Left ventricle myocardium inferior (tissue), 1 donor: ENCODE data around the gene ZNF668. TPM values are rescaled to one million over a fixed set of nuclear protein-coding genes. Genes with fewer than 3 reads are reported as not detected.
A peak's percentile ranks its signal among the peaks of the same experiment; 100 is the strongest.

Experiments used
- DNase-seq: peaks from one replicate; pipeline ENCODE4 v3.0.0-alpha.2; 2020
- H3K27ac ChIP-seq: fragments of 200-600 bp; replicated peaks from 2 replicates; pipeline ENCODE4 v1.8.0; 2021
- H3K27me3 ChIP-seq: fragments of 200-600 bp; 2 replicates; pipeline ENCODE4 v1.8.0; 2021; ENCODE audit warnings: low read depth
- H3K36me3 ChIP-seq: fragments of 200-600 bp; 2 replicates; pipeline ENCODE4 v1.8.0; 2021
- H3K4me1 ChIP-seq: fragments of 200-600 bp; 2 replicates; pipeline ENCODE4 v1.8.0; 2021
- H3K4me3 ChIP-seq: fragments of 200-600 bp; 2 replicates; pipeline ENCODE4 v1.8.0; 2021; ENCODE audit warnings: mild to moderate bottlenecking, moderate library complexity
- H3K9me3 ChIP-seq: fragments of 200-600 bp; replicated peaks from 2 replicates; pipeline ENCODE4 v1.8.0; 2021
- intact Hi-C: fragments of 100-400 bp; cut with micrococcal nuclease; formaldehyde crosslinking; loops from one replicate; pipeline ENCODE4 v1.11.0; 2022
- long read RNA-seq: library from polyadenylated mRNA; unstranded; transcript quantifications from one replicate; pipeline ENCODE4 v2.0.0, GENCODE V29; 2021
- total RNA-seq: library from RNA; stranded (reverse); fragmentation: NEBNext Ultra II Directional; extraction: Animal tissue kit (Norgen Biotek cat#: 25700); gene quantifications from one replicate; pipeline ENCODE4 v1.2.1, GENCODE V29; 2021
- TF ChIP-seq, protein P1 (sequence below): fragments of 200-600 bp; IDR thresholded peaks from 2 replicates; pipeline ENCODE4 v1.8.0; 2021; ENCODE audit warnings: antibody characterized with exemption, mild to moderate bottlenecking, borderline replicate concordance
- donor health status: DM: no; HTN: yes; CAD: no; lungs with severe emphysema.

Gene ZNF668
- total RNA-seq: 5.3 TPM
- long read RNA-seq, transcript ZNF668-201 (3 exons, 2,762 nt): major isoform, 16 of 22 reads
- long read RNA-seq, partial matches to known transcripts: 1 of 22 reads
- long read RNA-seq, other reads (novel, unspliced or antisense): 1 of 22 reads

DNA sequence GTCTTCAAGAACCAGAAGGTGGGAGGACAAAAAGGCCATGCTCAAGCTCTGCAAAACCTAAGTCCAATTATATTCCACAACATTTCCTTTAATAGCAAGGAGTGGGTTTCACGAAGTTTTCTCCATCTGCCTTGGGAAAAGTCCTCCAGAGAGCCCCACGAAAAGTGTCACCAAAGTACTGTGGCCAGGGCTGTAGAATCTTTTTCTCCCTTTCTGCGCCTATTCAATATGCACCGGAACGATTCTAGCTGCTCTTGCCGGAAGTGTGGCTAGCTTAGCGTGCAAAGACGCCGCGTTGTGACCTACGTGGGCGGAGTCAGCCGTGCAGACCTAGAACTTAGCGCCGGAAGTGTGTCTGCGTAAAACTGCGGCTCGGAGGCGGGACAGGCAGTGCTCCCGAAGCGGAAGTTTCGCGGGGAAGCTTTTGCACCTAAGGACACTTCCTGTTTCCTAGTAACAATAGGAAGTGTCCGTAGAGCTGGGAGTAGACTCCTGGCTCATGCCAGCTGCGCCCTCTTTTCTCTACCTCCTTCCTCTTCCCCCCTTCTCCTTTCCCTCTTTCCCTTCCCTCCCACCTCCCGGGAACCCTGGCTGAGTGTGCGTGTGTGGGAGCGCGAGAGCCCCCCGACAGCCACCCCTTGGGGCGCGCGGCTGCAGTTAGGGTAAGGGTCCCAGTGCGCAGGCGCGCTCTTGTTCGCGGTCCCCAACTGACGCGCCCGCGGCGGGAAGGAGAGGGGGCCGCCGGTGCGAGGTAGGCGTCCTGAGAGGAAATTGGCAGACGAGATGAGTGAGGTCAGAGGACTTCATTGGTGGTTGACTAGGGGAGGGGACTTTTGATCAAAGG is at the start of gene ZNF668, which contains the start of gene ZNF646:
Gene ZNF668 (minus strand): TSS at position 271 of the 844 bp plus-strand sequence. CDS start 9,781 bp downstream, outside the sequence.
Gene ZNF646 (plus strand): TSS at position 453 of the 844 bp plus-strand sequence. CDS start 1,903 bp downstream, outside the sequence.
- Histone ChIP-seq H3K4me3 (peak within 1 kb of the TSS; percentile 93), H3K9me3 (no peaks in the 10 kb centered on the region), H3K4me1 (peaks cover 43% of the 10 kb centered on the region), H3K27me3 (no peaks in the 10 kb centered on the region), H3K36me3 (peaks cover 32% of the 10 kb centered on the region), H3K27ac (peak within 1 kb of the TSS; percentile 92)
- TF ChIP-seq, protein P1, sequence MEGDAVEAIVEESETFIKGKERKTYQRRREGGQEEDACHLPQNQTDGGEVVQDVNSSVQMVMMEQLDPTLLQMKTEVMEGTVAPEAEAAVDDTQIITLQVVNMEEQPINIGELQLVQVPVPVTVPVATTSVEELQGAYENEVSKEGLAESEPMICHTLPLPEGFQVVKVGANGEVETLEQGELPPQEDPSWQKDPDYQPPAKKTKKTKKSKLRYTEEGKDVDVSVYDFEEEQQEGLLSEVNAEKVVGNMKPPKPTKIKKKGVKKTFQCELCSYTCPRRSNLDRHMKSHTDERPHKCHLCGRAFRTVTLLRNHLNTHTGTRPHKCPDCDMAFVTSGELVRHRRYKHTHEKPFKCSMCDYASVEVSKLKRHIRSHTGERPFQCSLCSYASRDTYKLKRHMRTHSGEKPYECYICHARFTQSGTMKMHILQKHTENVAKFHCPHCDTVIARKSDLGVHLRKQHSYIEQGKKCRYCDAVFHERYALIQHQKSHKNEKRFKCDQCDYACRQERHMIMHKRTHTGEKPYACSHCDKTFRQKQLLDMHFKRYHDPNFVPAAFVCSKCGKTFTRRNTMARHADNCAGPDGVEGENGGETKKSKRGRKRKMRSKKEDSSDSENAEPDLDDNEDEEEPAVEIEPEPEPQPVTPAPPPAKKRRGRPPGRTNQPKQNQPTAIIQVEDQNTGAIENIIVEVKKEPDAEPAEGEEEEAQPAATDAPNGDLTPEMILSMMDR: no peak
- intact Hi-C loops: loop anchor here (5.0 kb wide), 1 partner anchor 42 kb away; the partner anchor contains the start of gene STX4
- DNase-seq: peak; percentile 98

DNA sequence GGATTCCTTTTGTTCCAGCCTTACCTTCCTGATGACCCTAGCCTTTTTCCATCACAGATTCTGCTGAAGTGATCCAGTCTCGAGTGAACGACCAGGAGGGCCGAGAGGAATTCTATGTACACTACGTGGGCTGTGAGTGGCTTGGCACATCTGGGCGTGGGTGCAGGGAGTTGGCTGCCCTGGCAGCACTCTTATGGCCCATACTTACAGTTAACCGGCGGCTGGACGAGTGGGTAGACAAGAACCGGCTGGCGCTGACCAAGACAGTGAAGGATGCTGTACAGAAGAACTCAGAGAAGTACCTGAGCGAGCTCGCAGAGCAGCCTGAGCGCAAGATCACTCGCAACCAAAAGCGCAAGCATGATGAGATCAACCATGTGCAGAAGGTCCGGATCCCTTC is 46.1 kb upstream of the ZNF668 start:
- Histone ChIP-seq H3K27me3 (no peaks in the 10 kb centered on the region), H3K4me1 (peaks cover 46% of the 10 kb centered on the region), H3K27ac (peak overlapping the region; percentile 99), H3K36me3 (peaks cover 61% of the 10 kb centered on the region), H3K4me3 (no peak overlapping the region), H3K9me3 (no peaks in the 10 kb centered on the region)
- intact Hi-C loops: no loop called here
- no peak for DNase-seq
- TF ChIP-seq, protein P1: no peak

DNA sequence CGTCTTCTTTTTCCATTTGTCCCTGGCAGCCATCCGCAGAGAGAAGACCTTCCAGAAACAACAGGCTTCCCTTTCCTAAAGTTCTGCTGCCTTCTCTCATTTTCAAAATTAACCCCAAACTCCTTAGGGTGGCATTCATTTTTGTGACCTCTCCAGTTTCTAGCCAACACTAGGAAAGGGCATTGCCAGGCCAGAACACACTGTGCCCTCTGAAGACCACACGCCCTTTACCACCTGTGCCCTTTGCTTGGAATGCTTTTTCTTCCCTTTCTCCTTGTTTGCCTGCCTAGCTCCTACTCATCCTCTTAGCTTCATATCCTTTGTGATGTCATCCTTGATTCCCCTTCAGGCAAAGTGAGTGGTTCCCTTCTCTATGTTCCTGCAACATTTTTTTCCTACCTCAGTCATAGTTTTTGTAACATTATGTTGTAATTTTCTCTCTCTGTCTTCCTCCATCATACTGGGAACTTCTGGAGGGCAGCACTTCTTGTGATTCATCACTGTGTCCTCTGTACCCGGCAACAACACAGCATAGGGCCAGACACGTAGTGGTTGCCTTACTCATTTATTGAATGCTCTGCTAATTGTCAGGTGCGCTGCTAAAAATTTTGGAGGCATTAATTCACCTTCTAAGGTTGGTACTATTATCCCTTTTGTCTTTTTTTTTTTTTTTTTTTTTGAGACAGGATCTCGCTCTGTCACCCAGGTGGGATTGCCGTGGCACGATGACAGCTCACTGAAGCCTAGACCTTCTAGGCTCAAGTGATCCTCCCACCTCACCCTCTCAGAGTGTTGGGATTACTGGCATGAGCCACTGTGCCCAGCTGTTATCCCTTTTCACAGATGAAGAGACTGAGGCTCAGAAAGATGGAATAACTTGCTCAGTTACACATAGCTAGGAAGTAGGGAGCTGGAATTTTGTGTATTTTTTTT is 44.4 kb upstream of the ZNF668 start:
- intact Hi-C loops: no loop called here
- H3K27me3 ChIP-seq: no peaks in the 10 kb centered on the region

DNA sequence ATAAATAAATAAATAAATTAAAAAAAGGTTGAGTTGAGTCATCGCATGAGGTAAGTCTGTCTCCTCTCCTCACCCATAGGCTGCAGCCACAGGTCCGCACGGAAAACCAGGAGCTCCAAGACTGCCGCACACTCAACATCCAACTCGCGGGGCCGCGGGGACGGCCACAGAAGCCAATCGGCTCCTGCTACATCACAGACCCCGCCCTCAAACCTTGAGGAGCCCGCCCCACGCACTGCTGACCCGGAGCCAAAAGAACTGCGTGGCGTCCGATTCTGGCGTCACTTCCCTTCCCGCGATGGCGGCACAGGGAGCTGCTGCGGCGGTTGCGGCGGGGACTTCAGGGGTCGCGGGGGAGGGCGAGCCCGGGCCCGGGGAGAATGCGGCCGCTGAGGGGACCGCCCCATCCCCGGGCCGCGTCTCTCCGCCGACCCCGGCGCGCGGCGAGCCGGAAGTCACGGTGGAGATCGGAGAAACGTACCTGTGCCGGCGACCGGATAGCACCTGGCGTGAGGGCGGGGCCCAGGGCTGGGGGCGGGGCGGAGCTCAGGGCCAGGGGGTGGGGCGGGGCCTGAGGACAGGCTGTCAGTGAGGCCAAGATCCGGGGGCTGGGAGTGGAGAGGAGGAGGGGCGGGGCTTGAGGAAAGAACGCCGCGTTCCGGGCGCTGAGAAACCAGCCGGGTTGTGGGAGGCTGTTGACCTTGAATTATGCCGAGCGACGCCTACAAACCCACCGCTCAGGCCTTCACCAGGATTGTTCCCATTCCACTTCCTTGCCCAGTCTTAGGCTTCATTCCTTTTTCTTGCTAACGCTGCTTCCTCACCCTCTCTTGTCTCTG is 43.6 kb upstream of the ZNF668 start, which contains the start of gene KAT8:
Gene KAT8 (plus strand): TSS at position 281 of the 839 bp plus-strand sequence. CDS start 18 bp downstream, at position 299.
- peak within 1 kb of the TSS; percentile 99 for H3K27ac ChIP-seq
- peak within 1 kb of the TSS; percentile 77 for H3K4me3 ChIP-seq
- no peaks in the 10 kb centered on the region for H3K27me3 ChIP-seq
- peaks cover 36% of the 10 kb centered on the region for H3K36me3 ChIP-seq
- peak; percentile 98 for DNase-seq
- H3K9me3 ChIP-seq: no peaks in the 10 kb centered on the region
- peaks cover 67% of the 10 kb centered on the region for H3K4me1 ChIP-seq
- intact Hi-C loops: no loop called here
- TF ChIP-seq, protein P1: no peak

More for the DNA sequence above, 44.4 kb upstream of the ZNF668 start:
- Histone ChIP-seq H3K36me3 (peaks cover 45% of the 10 kb centered on the region), H3K4me3 (peak overlapping the region; percentile 77), H3K9me3 (no peaks in the 10 kb centered on the region), H3K27ac (peak overlapping the region; percentile 99), H3K4me1 (peaks cover 58% of the 10 kb centered on the region)
- no peak for DNase-seq
- TF ChIP-seq, protein P1: no peak
